HG02938 (cell line): ENCODE results near the gene PITHD1.
A peak's percentile ranks its signal among the peaks of the same experiment; 100 is the strongest.
"Not testable (repeated sequence)": the region's sequence is repeated elsewhere in the genome, so short reads cannot be mapped to it uniquely, and the experiment has no call there.

Experiments used
- ATAC-seq: cut with Tn5 transposase; IDR thresholded peaks from one replicate; pipeline ENCODE4 v1.9.1; 2021; ENCODE audit warnings: mild to moderate bottlenecking, moderate library complexity; ENCODE audit not compliant: unreplicated experiment

PITHD1 gene

GRCh38 chr1:23772854-23773242, 5.4 kb upstream of the PITHD1 start:
- no peak for ATAC-seq

GRCh38 chr1:23774174-23774880, 3.9 kb upstream of the PITHD1 start:
- ATAC-seq = no peak

- ATAC-seq = no peak
Observed at GRCh38 chr1:23776217-23776616, 2.0 kb upstream of the PITHD1 start.

GRCh38 chr1:23779826-23780371, 1.7 kb downstream of the PITHD1 start:
- no peak for ATAC-seq

- not testable (repeated sequence) for ATAC-seq
Observed at GRCh38 chr1:23783141-23783540, 4.9 kb downstream of the PITHD1 start.

- ATAC-seq = no peak
Observed at GRCh38 chr1:23784846-23785245, 6.6 kb downstream of the PITHD1 start.

- ATAC-seq = no peak
Observed at GRCh38 chr1:23787701-23788100, 9.5 kb downstream of the PITHD1 start.

GRCh38 chr1:23788695-23789094, 10.5 kb downstream of the PITHD1 start:
- no peak for ATAC-seq

- ATAC-seq = peak; percentile 76
Observed at GRCh38 chr1:23790696-23791515, 12.7 kb downstream of the PITHD1 start, which contains the start of gene LYPLA2. Gene LYPLA2 (plus strand): TSS chr1:23791145. CDS start chr1:23792683, 1,538 bp downstream.

- no peak for ATAC-seq
Observed at GRCh38 chr1:23791516-23792047, 13.4 kb downstream of the PITHD1 start.

- ATAC-seq = no peak
Observed at GRCh38 chr1:23792151-23792945, 14.1 kb downstream of the PITHD1 start.

- ATAC-seq = no peak
Observed at GRCh38 chr1:23793018-23793781, 15.0 kb downstream of the PITHD1 start.

- ATAC-seq = no peak
Observed at GRCh38 chr1:23793861-23794731, 15.9 kb downstream of the PITHD1 start.

GRCh38 chr1:23794732-23795182, 16.5 kb downstream of the PITHD1 start:
- not testable (repeated sequence) for ATAC-seq

- ATAC-seq = no peak
Observed at GRCh38 chr1:23795676-23796465, 17.7 kb downstream of the PITHD1 start.

- no peak for ATAC-seq
Observed at GRCh38 chr1:23796466-23797271, 18.5 kb downstream of the PITHD1 start.
